ENCODE measurements around the gene GPR146. TPM values are rescaled to one million over a fixed set of nuclear protein-coding genes. Genes with fewer than 3 reads are reported as not detected.
"Not testable (repeated sequence)": the region's sequence is repeated elsewhere in the genome, so short reads cannot be mapped to it uniquely, and the experiment has no call there.

The GPR146 gene
- 5.6 and 6.7 TPM in 2 replicates for total RNA-seq

GRCh38 chr7:1044189-1045068, at the start of gene GPR146:
Gene GPR146 (plus strand): TSS chr7:1044546. CDS start chr7:1057516, 12,970 bp downstream.
- peak; percentile 86 for DNase-seq (ENCODE audit: low spot score)
- Mint-ChIP-seq H3K9me3 (no peaks in the 10 kb centered on the region), H3K27ac (peak within 1 kb of the TSS; percentile 65), H3K4me3 (ENCODE audit: low read depth) (peak within 1 kb of the TSS; percentile 88), H3K27me3 (ENCODE audit: low read depth) (no peaks in the 10 kb centered on the region), H3K4me1 (ENCODE audit: low read depth) (peaks cover 58% of the 10 kb centered on the region), H3K36me3 (ENCODE audit: low read depth) (no peaks in the 10 kb centered on the region)
- intact Hi-C loops (cut with micrococcal nuclease) = loop anchor here (2.0 to 10.0 kb wide), 3 partner anchors 20 to 130 kb away; partner anchors contain the start of gene COX19

DNA sequence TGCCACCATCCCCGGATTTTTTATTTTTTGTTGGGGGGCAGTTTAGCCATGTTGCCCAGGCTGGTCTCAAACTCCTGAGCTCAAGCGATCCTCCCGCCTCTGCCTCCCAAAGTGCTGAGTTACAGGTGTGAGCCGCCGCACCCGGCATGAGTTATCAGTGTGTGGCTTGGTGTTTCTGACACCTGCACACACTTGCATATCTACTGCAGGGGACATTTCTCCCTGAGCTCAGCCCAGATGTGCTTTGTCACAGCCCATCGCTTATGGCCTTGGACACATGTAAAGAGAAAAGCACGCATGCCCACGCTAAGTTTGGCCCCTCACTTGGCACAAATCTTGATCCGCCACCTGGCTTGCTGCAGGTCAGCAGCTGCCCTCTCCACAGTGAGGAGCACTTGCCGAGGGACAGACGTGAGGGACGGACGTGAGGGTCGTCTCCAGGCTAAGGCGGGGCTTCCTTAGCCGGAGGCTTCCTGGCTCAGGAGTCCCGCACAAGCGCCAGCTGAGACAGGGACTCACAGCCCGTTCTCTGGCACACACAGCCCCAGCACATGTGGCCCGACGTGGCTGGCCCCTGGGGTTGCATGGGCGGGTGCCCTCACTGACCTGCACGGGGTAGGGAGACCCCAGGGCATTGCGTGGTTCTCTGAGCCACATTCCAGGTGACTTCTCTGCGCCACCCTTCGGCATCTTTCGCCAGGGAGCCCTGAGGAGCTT, 49.6 kb upstream of the GPR146 start:
- intact Hi-C loops (cut with micrococcal nuclease) = loop anchor here (5.0 kb wide), 1 partner anchor 178 kb away; no protein-coding TSS in a partner anchor
- Mint-ChIP-seq H3K9me3 (no peaks in the 10 kb centered on the region), H3K4me1 (ENCODE audit: low read depth) (peaks cover 2% of the 10 kb centered on the region), H3K36me3 (ENCODE audit: low read depth) (no peaks in the 10 kb centered on the region), H3K4me3 (ENCODE audit: low read depth) (no peak overlapping the region), H3K27me3 (ENCODE audit: low read depth) (no peaks in the 10 kb centered on the region), H3K27ac (no peak overlapping the region)
- no peak for DNase-seq (ENCODE audit: low spot score)

DNA sequence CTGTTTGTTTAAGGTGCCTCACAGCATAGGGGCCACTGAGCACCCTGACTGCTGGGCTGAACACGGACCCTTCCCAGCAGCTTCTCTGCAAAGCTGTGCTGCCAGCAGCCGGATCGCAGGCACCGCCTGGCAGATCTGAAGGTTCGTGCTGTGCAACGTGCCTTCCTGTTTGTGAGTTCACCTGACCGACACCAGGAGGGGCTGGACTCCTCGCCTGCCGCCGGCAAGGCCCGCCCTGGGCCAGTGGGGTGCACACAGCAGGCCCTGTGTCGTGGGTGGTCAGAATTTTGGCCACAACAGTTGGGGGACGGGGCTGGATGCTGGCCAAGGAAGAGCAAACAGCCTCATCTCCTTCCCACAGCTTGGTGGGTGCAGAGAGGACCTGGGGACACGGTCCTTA, 48.8 kb upstream of the GPR146 start:
- H3K4me1 Mint-ChIP-seq (ENCODE audit: low read depth) = peaks cover 2% of the 10 kb centered on the region
- no peaks in the 10 kb centered on the region for H3K36me3 Mint-ChIP-seq (ENCODE audit: low read depth)
- intact Hi-C loops (cut with micrococcal nuclease) = no loop called here
- H3K9me3 Mint-ChIP-seq = no peaks in the 10 kb centered on the region
- DNase-seq (ENCODE audit: low spot score) = no peak
- H3K4me3 Mint-ChIP-seq (ENCODE audit: low read depth) = no peak overlapping the region
- no peak overlapping the region for H3K27ac Mint-ChIP-seq
- no peaks in the 10 kb centered on the region for H3K27me3 Mint-ChIP-seq (ENCODE audit: low read depth)

GRCh38 chr7:996079-996872, 48.1 kb upstream of the GPR146 start:
- Mint-ChIP-seq H3K27me3 (ENCODE audit: low read depth) (no peaks in the 10 kb centered on the region), H3K9me3 (no peaks in the 10 kb centered on the region), H3K27ac (no peak overlapping the region), H3K36me3 (ENCODE audit: low read depth) (peaks cover 2% of the 10 kb centered on the region), H3K4me3 (ENCODE audit: low read depth) (no peak overlapping the region), H3K4me1 (ENCODE audit: low read depth) (peaks cover 2% of the 10 kb centered on the region)
- DNase-seq (ENCODE audit: low spot score) = no peak
- intact Hi-C loops (cut with micrococcal nuclease) = no loop called here

DNA sequence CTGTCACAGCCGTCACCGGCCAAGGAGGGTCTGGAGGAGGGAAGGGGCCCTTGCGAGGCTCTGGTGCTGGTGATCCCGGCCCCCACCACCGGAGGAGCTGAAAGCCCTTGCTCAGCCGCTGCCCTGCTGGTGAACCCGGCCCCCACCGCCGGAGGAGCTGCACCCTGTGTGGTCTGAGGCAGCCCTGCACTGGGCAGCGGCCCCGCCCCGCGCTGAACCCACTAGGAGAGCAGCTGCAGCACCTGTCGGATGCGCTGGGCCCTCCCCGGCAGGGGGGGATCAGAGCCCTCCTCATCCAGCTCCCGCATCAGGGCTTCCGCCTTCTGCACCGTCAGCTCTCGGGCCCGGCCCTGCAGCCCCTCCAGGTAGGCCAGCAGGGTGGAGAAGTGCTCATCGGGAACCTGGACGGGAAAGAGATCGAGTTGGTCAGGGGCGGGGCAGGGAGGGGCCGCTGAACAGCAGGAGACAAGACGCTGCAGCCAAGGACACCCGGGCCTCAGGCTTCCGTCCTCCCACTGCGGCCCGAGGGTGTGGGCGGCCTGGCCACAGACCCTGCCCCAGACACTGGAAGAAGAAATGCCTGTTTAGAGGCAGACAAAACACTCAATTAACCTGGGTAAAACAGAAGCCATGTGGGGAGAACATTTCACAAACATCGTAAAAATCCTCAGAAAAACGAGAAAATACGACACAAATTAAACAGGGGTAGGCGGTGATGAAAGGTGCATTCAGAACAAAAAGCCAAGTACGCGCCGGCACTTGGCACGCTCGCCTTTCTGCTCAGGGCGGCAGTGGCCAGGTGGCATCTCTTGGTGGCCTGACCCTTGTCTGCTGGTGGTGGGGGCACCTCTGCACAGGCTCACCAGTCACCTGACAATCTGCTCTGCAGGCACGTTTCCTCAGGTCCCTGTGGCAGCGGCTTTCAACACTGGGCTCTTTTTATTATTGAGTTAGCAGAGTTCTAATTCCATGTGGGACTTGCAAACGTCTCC, 46.6 kb upstream of the GPR146 start:
- peaks cover 2% of the 10 kb centered on the region for H3K4me1 Mint-ChIP-seq (ENCODE audit: low read depth)
- DNase-seq (ENCODE audit: low spot score) = no peak
- intact Hi-C loops (cut with micrococcal nuclease) = no loop called here
- peaks cover 2% of the 10 kb centered on the region for H3K36me3 Mint-ChIP-seq (ENCODE audit: low read depth)
- H3K4me3 Mint-ChIP-seq (ENCODE audit: low read depth) = no peak overlapping the region
- no peaks in the 10 kb centered on the region for H3K9me3 Mint-ChIP-seq
- H3K27me3 Mint-ChIP-seq (ENCODE audit: low read depth) = no peaks in the 10 kb centered on the region
- H3K27ac Mint-ChIP-seq = no peak overlapping the region

DNA sequence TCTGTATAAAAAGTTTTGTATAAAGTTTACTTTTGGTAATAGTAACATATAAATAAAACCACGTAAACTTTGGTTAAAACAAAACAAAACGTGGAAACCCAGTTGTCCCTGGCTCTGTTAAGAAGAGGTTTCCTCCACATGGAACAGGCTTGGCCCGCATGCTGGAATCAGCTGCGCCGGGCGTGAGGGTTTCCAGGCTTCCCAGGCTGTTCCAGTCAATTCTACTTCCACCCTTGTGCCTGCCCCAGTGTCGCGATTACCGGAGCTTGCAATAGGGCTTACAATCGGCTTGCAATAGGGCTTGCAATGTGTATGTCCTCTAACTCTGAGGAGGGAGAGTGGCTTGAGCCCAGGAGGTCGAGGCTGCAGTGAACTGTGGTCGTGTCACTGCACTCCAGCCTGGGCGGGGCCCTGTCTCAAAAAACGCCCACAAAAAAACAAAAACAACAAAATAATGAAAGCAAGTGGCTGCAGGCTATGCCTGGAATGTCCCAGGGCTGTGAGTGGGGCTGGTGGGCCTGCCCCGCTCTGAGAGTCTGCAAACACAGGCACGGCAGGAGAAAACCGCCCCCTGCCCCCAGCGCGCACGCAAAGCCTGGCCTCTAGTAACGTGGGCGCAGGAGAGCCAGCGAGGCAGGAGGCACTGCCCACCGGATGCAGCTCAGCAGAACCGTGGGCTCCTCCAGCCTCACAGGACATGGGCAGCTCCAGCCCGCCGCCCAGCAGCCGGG, 45.0 kb upstream of the GPR146 start:
- no peaks in the 10 kb centered on the region for H3K4me1 Mint-ChIP-seq (ENCODE audit: low read depth)
- no peak overlapping the region for H3K27ac Mint-ChIP-seq
- H3K9me3 Mint-ChIP-seq = no peaks in the 10 kb centered on the region
- H3K4me3 Mint-ChIP-seq (ENCODE audit: low read depth) = no peak overlapping the region
- H3K27me3 Mint-ChIP-seq (ENCODE audit: low read depth) = no peaks in the 10 kb centered on the region
- H3K36me3 Mint-ChIP-seq (ENCODE audit: low read depth) = peaks cover 2% of the 10 kb centered on the region
- intact Hi-C loops (cut with micrococcal nuclease) = no loop called here
- no peak for DNase-seq (ENCODE audit: low spot score)

GRCh38 chr7:999941-1000935, 44.1 kb upstream of the GPR146 start:
- H3K27me3 Mint-ChIP-seq (ENCODE audit: low read depth) = no peaks in the 10 kb centered on the region
- no peak overlapping the region for H3K4me3 Mint-ChIP-seq (ENCODE audit: low read depth)
- DNase-seq (ENCODE audit: low spot score) = no peak
- no peaks in the 10 kb centered on the region for H3K9me3 Mint-ChIP-seq
- H3K4me1 Mint-ChIP-seq (ENCODE audit: low read depth) = no peaks in the 10 kb centered on the region
- intact Hi-C loops (cut with micrococcal nuclease) = no loop called here
- peaks cover 2% of the 10 kb centered on the region for H3K36me3 Mint-ChIP-seq (ENCODE audit: low read depth)
- H3K27ac Mint-ChIP-seq = no peak overlapping the region

- H3K9me3 Mint-ChIP-seq; H3K27ac Mint-ChIP-seq; H3K4me3 Mint-ChIP-seq (ENCODE audit: low read depth); H3K27me3 Mint-ChIP-seq (ENCODE audit: low read depth); H3K4me1 Mint-ChIP-seq (ENCODE audit: low read depth); DNase-seq (ENCODE audit: low spot score); intact Hi-C loops (cut with micrococcal nuclease); H3K36me3 Mint-ChIP-seq (ENCODE audit: low read depth): not testable (repeated sequence)
Measured at GRCh38 chr7:1001069-1001770, 43.1 kb upstream of the GPR146 start.

- H3K27me3 Mint-ChIP-seq (ENCODE audit: low read depth); intact Hi-C loops (cut with micrococcal nuclease); H3K4me1 Mint-ChIP-seq (ENCODE audit: low read depth); H3K27ac Mint-ChIP-seq; H3K36me3 Mint-ChIP-seq (ENCODE audit: low read depth); H3K9me3 Mint-ChIP-seq; H3K4me3 Mint-ChIP-seq (ENCODE audit: low read depth); DNase-seq (ENCODE audit: low spot score): not testable (repeated sequence)
Measured at GRCh38 chr7:1002026-1002425, 42.3 kb upstream of the GPR146 start.

- H3K4me3 Mint-ChIP-seq (ENCODE audit: low read depth); H3K36me3 Mint-ChIP-seq (ENCODE audit: low read depth); DNase-seq (ENCODE audit: low spot score); H3K9me3 Mint-ChIP-seq; H3K27ac Mint-ChIP-seq; intact Hi-C loops (cut with micrococcal nuclease); H3K27me3 Mint-ChIP-seq (ENCODE audit: low read depth); H3K4me1 Mint-ChIP-seq (ENCODE audit: low read depth): not testable (repeated sequence)
Measured at GRCh38 chr7:1002445-1002844, 41.9 kb upstream of the GPR146 start.

Data from activated T-helper 2 cell treated with anti-CD3 and anti-CD28 coated beads, Interferon-gamma antibody, Interleukin-2, Interleukin-4, amounts not matched to agents 10 μg/mL and 5 μg/mL and 100 μg/mL, durations not matched to agents 14 hours and 24 hours and 36 hours (primary cell).